ENCODE measurements around the gene TOM1. TPM values are rescaled to one million over a fixed set of nuclear protein-coding genes. Genes with fewer than 3 reads are reported as not detected.

The TOM1 gene
- total and polyA plus RNA-seq, 2 of the 13 experiments (the other 11 are each of a cell fraction or from before 2014, with no cell fraction given) = 30.8 to 87.3 TPM

DNA sequence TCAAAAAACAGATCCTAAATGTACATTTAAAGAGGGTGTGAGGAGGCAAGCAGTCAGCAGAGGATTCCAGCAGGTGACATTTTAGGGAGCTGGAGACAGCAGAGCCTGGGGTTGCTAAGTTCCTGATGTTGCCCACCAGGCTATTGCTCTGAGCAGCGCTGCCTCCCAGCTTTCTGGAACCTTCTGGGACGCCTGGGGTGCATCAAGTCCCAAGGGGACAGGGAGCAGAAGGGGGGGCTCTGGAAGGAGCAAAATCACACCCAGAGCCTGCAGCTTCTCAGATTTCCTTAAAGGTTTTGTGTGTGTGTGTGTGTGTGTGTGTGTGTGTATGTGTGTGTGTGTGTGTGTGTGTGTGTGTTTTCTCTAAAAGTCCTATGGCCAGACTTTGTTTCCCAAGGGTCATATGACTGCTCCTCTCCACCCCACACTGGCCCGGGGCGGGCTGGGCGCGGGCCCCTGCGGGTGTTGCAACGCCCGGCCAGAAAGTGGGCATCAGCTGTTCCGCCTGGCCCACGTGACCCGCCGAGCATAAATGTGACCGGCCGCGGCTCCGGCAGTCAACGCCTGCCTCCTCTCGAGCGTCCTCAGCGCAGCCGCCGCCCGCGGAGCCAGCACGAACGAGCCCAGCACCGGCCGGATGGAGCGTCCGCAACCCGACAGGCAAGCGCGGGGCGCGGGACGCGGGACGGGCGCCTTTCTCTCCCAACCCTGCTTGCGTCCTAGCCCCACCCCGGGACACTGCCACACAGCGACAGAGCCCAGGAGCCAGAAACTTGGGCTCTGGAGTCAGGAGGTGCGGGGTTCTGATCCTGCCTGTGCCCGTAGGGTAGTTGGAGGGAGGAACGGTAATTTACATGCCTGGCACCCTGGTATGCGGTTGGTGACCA is 81.1 kb downstream of the TOM1 start, which contains the start of gene HMOX1 (continued):
- peak; percentile 74 for TF ChIP-seq SALL2 (CRISPR knock-in tag; IDR thresholded peaks at IDR 0.05)
- TF ChIP-seq ZNF780A (CRISPR knock-in tag; IDR thresholded peaks at IDR 0.05) = no peak
- TF ChIP-seq, protein P1, sequence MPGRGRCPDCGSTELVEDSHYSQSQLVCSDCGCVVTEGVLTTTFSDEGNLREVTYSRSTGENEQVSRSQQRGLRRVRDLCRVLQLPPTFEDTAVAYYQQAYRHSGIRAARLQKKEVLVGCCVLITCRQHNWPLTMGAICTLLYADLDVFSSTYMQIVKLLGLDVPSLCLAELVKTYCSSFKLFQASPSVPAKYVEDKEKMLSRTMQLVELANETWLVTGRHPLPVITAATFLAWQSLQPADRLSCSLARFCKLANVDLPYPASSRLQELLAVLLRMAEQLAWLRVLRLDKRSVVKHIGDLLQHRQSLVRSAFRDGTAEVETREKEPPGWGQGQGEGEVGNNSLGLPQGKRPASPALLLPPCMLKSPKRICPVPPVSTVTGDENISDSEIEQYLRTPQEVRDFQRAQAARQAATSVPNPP (CRISPR knock-in tag; IDR thresholded peaks at IDR 0.05) = no peak
- no peak for TF ChIP-seq ZNF143 (CRISPR knock-in tag; IDR thresholded peaks at IDR 0.05)
- TF ChIP-seq SIN3A (IDR thresholded peaks at IDR 0.05; ENCODE audit: borderline replicate concordance, low read depth, low read length) = peak; percentile 75; the same call in 1 of the 2 replicates
- TF ChIP-seq ZNF564 (CRISPR knock-in tag; IDR thresholded peaks at IDR 0.05) = 0 out of 2 replicates have a peak, but pooled peaks have one; percentile 20
- no peak for TF ChIP-seq CREM (IDR thresholded peaks at IDR 0.05)
- TF ChIP-seq CREM (CRISPR knock-in tag; IDR thresholded peaks at IDR 0.05) = no peak
- TF ChIP-seq ZBTB38 (CRISPR knock-in tag; IDR thresholded peaks at IDR 0.05) = peak; percentile 71
- TF ChIP-seq KAT7 (CRISPR knock-in tag; IDR thresholded peaks at IDR 0.05; ENCODE audit: borderline replicate concordance) = peak; percentile 92; the same call in 1 of the 2 replicates
- peak; percentile 70 for TF ChIP-seq ETV5 (CRISPR knock-in tag; IDR thresholded peaks at IDR 0.05; ENCODE audit: borderline replicate concordance)
- TF ChIP-seq RELA (CRISPR knock-in tag; IDR thresholded peaks at IDR 0.05) = no peak
- TF ChIP-seq BRD4 (CRISPR knock-in tag; IDR thresholded peaks at IDR 0.05) = 0 out of 2 replicates have a peak, but pooled peaks have one; percentile 39
- peak; percentile 86; the same call in 1 of the 2 replicates for TF ChIP-seq ZSCAN31 (CRISPR knock-in tag; IDR thresholded peaks at IDR 0.05; ENCODE audit: low read depth)
- TF ChIP-seq ZNF124 (CRISPR knock-in tag; IDR thresholded peaks at IDR 0.05) = peak; percentile 66; the same call in 1 of the 2 replicates
- no peak for TF ChIP-seq RFXANK (CRISPR knock-in tag; IDR thresholded peaks at IDR 0.05)
- TF ChIP-seq, protein P2, sequence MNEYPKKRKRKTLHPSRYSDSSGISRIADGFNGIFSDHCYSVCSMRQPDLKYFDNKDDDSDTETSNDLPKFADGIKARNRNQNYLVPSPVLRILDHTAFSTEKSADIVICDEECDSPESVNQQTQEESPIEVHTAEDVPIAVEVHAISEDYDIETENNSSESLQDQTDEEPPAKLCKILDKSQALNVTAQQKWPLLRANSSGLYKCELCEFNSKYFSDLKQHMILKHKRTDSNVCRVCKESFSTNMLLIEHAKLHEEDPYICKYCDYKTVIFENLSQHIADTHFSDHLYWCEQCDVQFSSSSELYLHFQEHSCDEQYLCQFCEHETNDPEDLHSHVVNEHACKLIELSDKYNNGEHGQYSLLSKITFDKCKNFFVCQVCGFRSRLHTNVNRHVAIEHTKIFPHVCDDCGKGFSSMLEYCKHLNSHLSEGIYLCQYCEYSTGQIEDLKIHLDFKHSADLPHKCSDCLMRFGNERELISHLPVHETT (CRISPR knock-in tag; conservative IDR thresholded peaks at IDR 0.05) = no peak
- peak; percentile 93 for TF ChIP-seq KDM3A (CRISPR knock-in tag; IDR thresholded peaks at IDR 0.05; ENCODE audit: low read depth)
- TF ChIP-seq NFIC (IDR thresholded peaks at IDR 0.05; ENCODE audit: low read length) = no peak
- TF ChIP-seq, protein P3, sequence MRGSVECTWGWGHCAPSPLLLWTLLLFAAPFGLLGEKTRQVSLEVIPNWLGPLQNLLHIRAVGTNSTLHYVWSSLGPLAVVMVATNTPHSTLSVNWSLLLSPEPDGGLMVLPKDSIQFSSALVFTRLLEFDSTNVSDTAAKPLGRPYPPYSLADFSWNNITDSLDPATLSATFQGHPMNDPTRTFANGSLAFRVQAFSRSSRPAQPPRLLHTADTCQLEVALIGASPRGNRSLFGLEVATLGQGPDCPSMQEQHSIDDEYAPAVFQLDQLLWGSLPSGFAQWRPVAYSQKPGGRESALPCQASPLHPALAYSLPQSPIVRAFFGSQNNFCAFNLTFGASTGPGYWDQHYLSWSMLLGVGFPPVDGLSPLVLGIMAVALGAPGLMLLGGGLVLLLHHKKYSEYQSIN (CRISPR knock-in tag; IDR thresholded peaks at IDR 0.05; ENCODE audit: borderline replicate concordance) = no peak
- no peak for TF ChIP-seq ATF7 (IDR thresholded peaks at IDR 0.05)
- TF ChIP-seq ATF7 (CRISPR knock-in tag; IDR thresholded peaks at IDR 0.05) = no peak; the same call in 1 of the 2 replicates
- peak; percentile 40; the same call in 1 of the 2 replicates for TF ChIP-seq NCOA2 (CRISPR knock-in tag; IDR thresholded peaks at IDR 0.05)
- TF ChIP-seq POLR2G (IDR thresholded peaks at IDR 0.05; ENCODE audit: low read depth, low read length) = peak; percentile 82
- TF ChIP-seq, protein P4, sequence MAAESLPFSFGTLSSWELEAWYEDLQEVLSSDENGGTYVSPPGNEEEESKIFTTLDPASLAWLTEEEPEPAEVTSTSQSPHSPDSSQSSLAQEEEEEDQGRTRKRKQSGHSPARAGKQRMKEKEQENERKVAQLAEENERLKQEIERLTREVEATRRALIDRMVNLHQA (CRISPR knock-in tag; IDR thresholded peaks at IDR 0.05) = no peak
- TF ChIP-seq NR2F6 (IDR thresholded peaks at IDR 0.05) = no peak
- TF ChIP-seq NR2F6 (CRISPR knock-in tag; IDR thresholded peaks at IDR 0.05) = peak; percentile 73; the same call in 1 of the 2 replicates
- peak; percentile 66; the same call in 1 of the 2 replicates for TF ChIP-seq GLI4 (CRISPR knock-in tag; IDR thresholded peaks at IDR 0.05; ENCODE audit: borderline replicate concordance)
